HCT116 (cell line): ENCODE measurements around the gene SERF2. TPM values are rescaled to one million over a fixed set of nuclear protein-coding genes. Genes with fewer than 3 reads are reported as not detected.

ENCODE experiments used
- ATAC-seq: fragments of 200-7000 bp; cut with Tn5 transposase; 2 replicates; pipeline ENCODE4 v1.9.1; 2020; ENCODE audit warnings: mild to moderate bottlenecking, moderate library complexity
- BruUV-seq: library from RNA; stranded (reverse); fragments of 400-500 nt; replicated peaks from 2 replicates; lab custom pipeline; 2021; lab: Mats Ljungman, UMichigan
- CTCF ChIA-PET: fragments of 300-600 bp; sonication (Branson Sonifier 250); formaldehyde crosslinking; loops from one replicate; lab custom pipeline; 2021; ENCODE audit warnings: antibody characterized with exemption; lab: Charles Lee
- POLR2A ChIA-PET: fragments of 300-600, 350-600 bp; sonication (Branson Sonifier 250); formaldehyde crosslinking; loops from one replicate; lab custom pipeline; 2021; ENCODE audit warnings: antibody characterized with exemption; lab: Charles Lee
- RAD21 ChIA-PET, 2 experiments: fragments of 300-600 bp; sonication (Branson Sonifier 250); formaldehyde crosslinking; loops; one replicate each; lab custom pipeline; 2023; ENCODE audit warnings: low total read pairs in 2 of 2; ENCODE audit not compliant: uncharacterized antibody in 2 of 2, unreplicated experiment in 2 of 2, low non-redundant PET in 1 of 2; lab: Charles Lee
- DNase-seq: peaks from one replicate; pipeline ENCODE4 v3.0.0-alpha.2; 2010; ENCODE audit warnings: low read depth, low spot score
- H2AFZ ChIP-seq: fragments of 200-600 bp; shearing (Covaris generic), sonication (generic); 2 replicates; pipeline ENCODE4 v1.6.1; 2017; ENCODE audit warnings: low read depth, mixed run types, mixed read lengths, antibody characterized with exemption, low read length; ENCODE audit not compliant: poor library complexity, severe bottlenecking
- H3K27ac ChIP-seq: 2 replicates; pipeline ENCODE4 v1.5.1; 2012; ENCODE audit warnings: low read depth, low read length
- H3K27me3 ChIP-seq: fragments of 200-600 bp; sonication (generic); 2 replicates; pipeline ENCODE4 v1.6.1; 2016; ENCODE audit warnings: mixed run types, low read length, mixed read lengths; ENCODE audit not compliant: insufficient read depth
- H3K36me3 ChIP-seq, 2 experiments: fragments of 200-500 bp in 1 of 2; fragments of 200-600 bp in 1 of 2; sonication (Bioruptor generic) in 1 of 2; sonication (generic) in 1 of 2; 2 replicates each; pipeline versions ENCODE4 v1.5.1 to v1.6.1; 2014 to 2016; ENCODE audit warnings: low read length in 2 of 2, inconsistent platforms in 1 of 2, mixed read lengths in 1 of 2, mixed run types in 1 of 2; ENCODE audit not compliant: insufficient read depth in 2 of 2, control insufficient read depth in 1 of 2
- H3K4me1 ChIP-seq, 2 experiments: fragments of 200-600 bp in 1 of 2; sonication (generic) in 1 of 2; 2 replicates each; pipeline versions ENCODE4 v1.5.1 to v1.6.1; 2012 to 2017; ENCODE audit warnings: low read length in 2 of 2, inconsistent platforms in 1 of 2, mild to moderate bottlenecking in 1 of 2, mixed read lengths in 1 of 2, mixed run types in 1 of 2, moderate library complexity in 1 of 2; ENCODE audit not compliant: insufficient read depth in 2 of 2, control insufficient read depth in 1 of 2
- H3K4me2 ChIP-seq: fragments of 200-600 bp; sonication (generic); 2 replicates; pipeline ENCODE4 v1.6.1; 2017; ENCODE audit warnings: mixed run types, low read length, mixed read lengths
- H3K4me3 ChIP-seq, 2 experiments: fragments of 200-600 bp in 1 of 2; sonication (generic) in 1 of 2; replicated peaks in 1 of 2; 2 replicates each; pipeline ENCODE4 v1.5.1; 2011 to 2016; ENCODE audit warnings: low read length in 2 of 2, control low read depth in 1 of 2, low read depth in 1 of 2, mild to moderate bottlenecking in 1 of 2, mixed read lengths in 1 of 2, mixed run types in 1 of 2
- H3K79me2 ChIP-seq: fragments of 200-600 bp; sonication (generic); 2 replicates; pipeline ENCODE4 v1.6.1; 2017; ENCODE audit warnings: mild to moderate bottlenecking, mixed run types, low read length, moderate library complexity, mixed read lengths; ENCODE audit not compliant: insufficient read depth
- H3K9ac ChIP-seq: fragments of 200-600 bp; sonication (generic); 2 replicates; pipeline ENCODE4 v1.6.1; 2016; ENCODE audit warnings: low read length, mixed read lengths
- H3K9me2 ChIP-seq: fragments of 200-600 bp; sonication (generic), shearing (Covaris generic); 2 replicates; pipeline ENCODE4 v1.6.1; 2017; ENCODE audit warnings: mixed run types, mild to moderate bottlenecking, moderate library complexity; ENCODE audit not compliant: insufficient read depth
- H3K9me3 ChIP-seq, 2 experiments: fragments of 200-500 bp in 1 of 2; fragments of 200-600 bp in 1 of 2; sonication (Bioruptor generic) in 1 of 2; sonication (generic) in 1 of 2; 2 replicates each; pipeline ENCODE4 v1.6.1; 2014 to 2017; ENCODE audit warnings: low read length in 2 of 2, mixed read lengths in 2 of 2, inconsistent platforms in 1 of 2, low read depth in 1 of 2, mild to moderate bottlenecking in 1 of 2, mixed run types in 1 of 2, moderate library complexity in 1 of 2; ENCODE audit not compliant: control insufficient read depth in 1 of 2, insufficient read depth in 1 of 2
- H4K20me1 ChIP-seq: fragments of 200-600 bp; sonication (generic), shearing (Covaris generic); 2 replicates; pipeline ENCODE4 v1.6.1; 2017; ENCODE audit warnings: mixed run types, mild to moderate bottlenecking, moderate library complexity; ENCODE audit not compliant: insufficient read depth
- CBX3 ChIP-seq: IDR thresholded peaks from 2 replicates; pipeline ENCODE4 v1.6.1; 2012; ENCODE audit warnings: low read depth
- CEBPB ChIP-seq: IDR thresholded peaks from 2 replicates; pipeline ENCODE4 v1.6.1; 2012; ENCODE audit warnings: low read depth
- EGR1 ChIP-seq: IDR thresholded peaks from 2 replicates; pipeline ENCODE4 v1.6.1; 2012; ENCODE audit warnings: low read depth
- EZH2 ChIP-seq: fragments of 200-600 bp; sonication (generic); IDR thresholded peaks from 2 replicates; pipeline ENCODE4 v1.6.1; 2017; ENCODE audit warnings: antibody characterized with exemption, mixed run types
- POLR2A ChIP-seq: IDR thresholded peaks from 2 replicates; pipeline ENCODE4 v1.7.0; 2011; ENCODE audit warnings: borderline replicate concordance; ENCODE audit not compliant: insufficient read depth, insufficient read length; ENCODE audit errors: extremely low read depth
- SRF ChIP-seq: IDR thresholded peaks from 2 replicates; pipeline ENCODE4 v1.6.1; 2012; ENCODE audit warnings: low read depth
- intact Hi-C: fragments of 100-400 bp; cut with micrococcal nuclease; formaldehyde crosslinking; loops from 2 replicates; pipeline ENCODE4 v1.10.0; 2022
- total RNA-seq: library from RNA; stranded (reverse); gene quantifications from one replicate; pipeline ENCODE4 v1.2.1, GENCODE V29; 2021; ENCODE audit not compliant: unreplicated experiment
- TF ChIP-seq, protein P1 (sequence below): IDR thresholded peaks from 2 replicates; pipeline ENCODE4 v1.6.1; 2011; ENCODE audit warnings: mild to moderate bottlenecking, low read length, moderate library complexity; ENCODE audit not compliant: insufficient replicate concordance; ENCODE audit errors: extremely low read depth

SERF2 gene
- total RNA-seq, 1 experiment from 2014 or later = 656 TPM

DNA sequence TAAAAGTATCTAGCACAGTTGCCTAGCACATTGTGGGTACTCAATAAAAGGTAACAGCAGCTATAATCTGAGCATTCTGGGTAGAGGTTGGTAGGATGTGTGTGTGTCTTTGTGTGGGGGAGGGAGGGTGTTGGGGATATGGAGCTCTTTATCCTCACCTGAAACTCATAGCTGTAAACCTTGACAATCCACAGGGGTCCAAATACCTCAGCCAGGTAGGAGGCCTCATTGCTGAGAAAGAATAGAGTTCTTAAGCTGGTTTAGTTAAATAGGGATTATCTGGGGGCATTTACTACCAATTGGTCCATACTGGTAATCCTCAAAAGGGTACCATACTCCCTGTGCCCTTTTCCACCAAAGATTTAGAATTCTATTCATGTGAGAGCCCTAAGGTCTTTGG, 3.9 kb downstream of the SERF2 start (continued):
- TF ChIP-seq, protein P1, sequence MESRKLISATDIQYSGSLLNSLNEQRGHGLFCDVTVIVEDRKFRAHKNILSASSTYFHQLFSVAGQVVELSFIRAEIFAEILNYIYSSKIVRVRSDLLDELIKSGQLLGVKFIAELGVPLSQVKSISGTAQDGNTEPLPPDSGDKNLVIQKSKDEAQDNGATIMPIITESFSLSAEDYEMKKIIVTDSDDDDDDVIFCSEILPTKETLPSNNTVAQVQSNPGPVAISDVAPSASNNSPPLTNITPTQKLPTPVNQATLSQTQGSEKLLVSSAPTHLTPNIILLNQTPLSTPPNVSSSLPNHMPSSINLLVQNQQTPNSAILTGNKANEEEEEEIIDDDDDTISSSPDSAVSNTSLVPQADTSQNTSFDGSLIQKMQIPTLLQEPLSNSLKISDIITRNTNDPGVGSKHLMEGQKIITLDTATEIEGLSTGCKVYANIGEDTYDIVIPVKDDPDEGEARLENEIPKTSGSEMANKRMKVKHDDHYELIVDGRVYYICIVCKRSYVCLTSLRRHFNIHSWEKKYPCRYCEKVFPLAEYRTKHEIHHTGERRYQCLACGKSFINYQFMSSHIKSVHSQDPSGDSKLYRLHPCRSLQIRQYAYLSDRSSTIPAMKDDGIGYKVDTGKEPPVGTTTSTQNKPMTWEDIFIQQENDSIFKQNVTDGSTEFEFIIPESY = no peak
- TF ChIP-seq EZH2 (no peak), SRF (no peak), POLR2A (no peak)

GRCh38 chr15:43796566-43796965, 4.4 kb downstream of the SERF2 start:
- no peak overlapping the region for H3K9ac ChIP-seq
- CTCF ChIA-PET = interaction anchor here (1.7 kb wide), 1 partner anchor 20 kb away, joined by 12 read pairs; the partner anchor contains the start of gene ELL3
- H3K4me3 ChIP-seq = no peak overlapping the region
- no TSS peak for BruUV-seq
- H3K79me2 ChIP-seq = peaks cover 49% of the 10 kb centered on the region
- H3K27ac ChIP-seq = no peak overlapping the region
- H3K4me1 ChIP-seq = peaks cover 14 to 32% of the 10 kb centered on the region in 2 experiments
- RAD21 ChIA-PET = no interaction called here
- ATAC-seq (no peak), DNase-seq (no peak)
- H3K9me2 ChIP-seq = no peaks in the 10 kb centered on the region
- H3K4me2 ChIP-seq = no peak overlapping the region
- no peaks in the 10 kb centered on the region for H3K9me3 ChIP-seq
- peaks cover 32 to 42% of the 10 kb centered on the region in 2 experiments for H3K36me3 ChIP-seq
- H2AFZ ChIP-seq = no peak overlapping the region
- POLR2A ChIA-PET = interaction anchor here (1.3 kb wide), 1 partner anchor 20 kb away, joined by 3 read pairs; the partner anchor contains the start of gene ELL3
- H3K27me3 ChIP-seq = no peaks in the 10 kb centered on the region
- intact Hi-C loops = no loop called here
- TF ChIP-seq CEBPB (no peak), EGR1 (no peak), CBX3 (no peak)
- no peaks in the 10 kb centered on the region for H4K20me1 ChIP-seq
